NCI-H187 (cell line): Measurements from ENCODE around the gene LKAAEAR1.
"Not testable (repeated sequence)": the region's sequence is repeated elsewhere in the genome, so short reads cannot be mapped to it uniquely, and the experiment has no call there.

ENCODE experiments used
- DNase-seq, 2 experiments: peaks; one replicate each; lab custom pipeline; 2025; lab: John Stamatoyannopoulos, UW

LKAAEAR1 gene, protein sequence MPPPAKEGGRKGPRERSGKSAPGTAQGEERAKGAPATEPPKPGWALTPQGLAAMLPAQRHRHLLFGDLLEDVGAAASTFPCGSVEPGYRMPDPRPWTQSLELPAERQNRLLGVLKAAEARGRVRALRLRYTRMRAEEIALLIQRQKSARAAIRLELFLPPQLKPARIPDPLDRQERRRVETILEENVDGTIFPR

DNA sequence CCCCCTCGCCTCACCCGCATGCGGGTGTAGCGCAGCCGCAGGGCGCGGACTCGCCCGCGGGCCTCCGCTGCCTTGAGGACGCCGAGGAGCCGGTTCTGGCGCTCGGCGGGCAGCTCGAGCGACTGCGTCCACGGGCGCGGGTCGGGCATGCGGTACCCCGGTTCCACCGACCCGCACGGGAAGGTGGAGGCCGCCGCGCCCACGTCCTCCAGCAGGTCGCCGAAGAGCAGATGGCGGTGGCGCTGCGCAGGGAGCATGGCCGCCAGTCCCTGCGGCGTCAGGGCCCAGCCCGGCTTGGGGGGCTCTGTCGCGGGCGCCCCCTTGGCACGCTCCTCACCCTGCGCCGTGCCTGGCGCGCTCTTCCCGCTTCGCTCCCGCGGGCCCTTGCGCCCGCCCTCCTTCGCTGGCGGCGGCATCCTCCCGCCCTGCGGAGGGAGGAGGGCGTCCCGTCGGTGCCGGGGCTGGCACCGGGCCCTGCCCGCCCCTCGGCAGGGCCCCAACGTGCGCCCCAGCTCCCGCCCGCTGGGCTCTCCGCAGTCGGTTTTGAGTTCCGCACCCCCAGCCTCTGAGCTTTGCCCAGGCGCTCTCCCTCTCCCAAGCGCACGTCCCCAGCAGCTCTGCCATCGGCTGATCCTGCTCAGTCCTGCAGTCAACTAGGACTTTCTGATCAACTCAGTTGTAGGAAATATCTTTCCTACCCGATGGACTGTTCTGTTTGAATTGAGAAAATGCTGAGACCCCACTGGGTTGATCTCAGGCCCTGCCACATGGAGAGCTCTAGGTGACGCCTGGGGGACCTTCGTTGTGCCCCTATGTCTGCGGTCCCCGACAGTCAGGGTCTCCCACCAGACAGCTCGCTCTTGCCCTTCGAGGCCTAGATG, at the start of gene LKAAEAR1:
Gene LKAAEAR1 (minus strand): TSS at position 595 of the 881 bp plus-strand sequence. CDS start 179 bp downstream, at position 416.
- DNase-seq, result no peak

DNA sequence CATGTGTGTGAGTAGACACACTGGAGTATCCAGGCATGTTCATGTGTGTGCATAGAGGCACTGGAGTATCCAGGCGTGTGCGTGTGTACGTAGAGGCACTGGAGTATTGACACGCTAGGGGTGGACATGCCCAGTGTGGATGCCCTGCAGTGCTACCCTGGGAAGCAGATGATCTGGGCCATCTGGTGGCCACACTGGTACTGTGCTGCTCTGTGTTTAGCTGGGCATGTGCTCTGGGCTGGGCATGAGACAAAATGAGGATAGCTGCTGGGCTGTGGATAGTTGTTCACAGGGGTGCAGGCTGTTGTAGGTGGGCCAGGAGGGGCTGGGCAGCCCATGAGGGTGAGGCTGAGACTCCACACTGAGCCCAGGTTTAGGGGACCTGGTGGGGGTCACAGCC, 47.2 kb upstream of the LKAAEAR1 start:
- DNase-seq, result no peak

DNA sequence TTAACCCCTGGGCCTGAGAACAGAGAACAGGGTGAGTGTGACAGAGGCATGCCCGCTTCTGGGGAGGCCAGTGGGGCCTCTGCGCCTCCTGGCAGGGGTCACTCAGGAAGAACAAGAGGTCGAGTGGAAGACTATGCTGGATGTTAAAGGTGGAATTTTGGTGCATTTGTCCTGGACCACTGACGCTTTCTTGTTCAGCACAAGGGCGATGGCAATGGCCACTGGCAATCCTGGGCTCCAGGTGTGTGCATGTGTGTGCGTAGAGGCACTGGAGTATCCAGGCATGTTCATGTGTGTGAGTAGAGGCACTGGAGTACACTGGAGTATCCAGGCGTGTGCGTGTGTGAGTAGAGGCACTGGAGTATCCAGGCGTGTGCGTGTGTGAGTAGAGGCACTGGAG, 46.7 kb upstream of the LKAAEAR1 start:
- DNase-seq, result no peak

DNA sequence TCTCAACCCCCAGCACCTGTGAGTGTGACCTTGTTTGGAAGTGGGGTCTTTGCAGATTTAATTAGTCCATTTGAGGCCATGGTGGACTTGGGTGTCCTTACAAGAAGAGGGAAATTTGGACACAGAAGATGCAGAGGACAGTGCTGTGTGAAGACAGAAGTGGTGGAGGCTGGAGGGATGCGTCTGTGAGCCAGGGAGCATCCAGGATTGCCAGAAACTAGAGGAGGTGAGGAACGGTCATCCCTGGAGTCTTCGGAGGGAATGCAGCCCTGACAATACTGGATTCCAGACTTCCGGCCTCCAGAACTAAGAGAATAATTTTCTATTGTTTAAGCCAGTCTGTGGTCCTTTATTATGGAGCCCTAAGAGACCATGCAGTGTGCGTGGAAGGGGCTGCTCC, 46.1 kb upstream of the LKAAEAR1 start:
- DNase-seq, result no peak

DNA sequence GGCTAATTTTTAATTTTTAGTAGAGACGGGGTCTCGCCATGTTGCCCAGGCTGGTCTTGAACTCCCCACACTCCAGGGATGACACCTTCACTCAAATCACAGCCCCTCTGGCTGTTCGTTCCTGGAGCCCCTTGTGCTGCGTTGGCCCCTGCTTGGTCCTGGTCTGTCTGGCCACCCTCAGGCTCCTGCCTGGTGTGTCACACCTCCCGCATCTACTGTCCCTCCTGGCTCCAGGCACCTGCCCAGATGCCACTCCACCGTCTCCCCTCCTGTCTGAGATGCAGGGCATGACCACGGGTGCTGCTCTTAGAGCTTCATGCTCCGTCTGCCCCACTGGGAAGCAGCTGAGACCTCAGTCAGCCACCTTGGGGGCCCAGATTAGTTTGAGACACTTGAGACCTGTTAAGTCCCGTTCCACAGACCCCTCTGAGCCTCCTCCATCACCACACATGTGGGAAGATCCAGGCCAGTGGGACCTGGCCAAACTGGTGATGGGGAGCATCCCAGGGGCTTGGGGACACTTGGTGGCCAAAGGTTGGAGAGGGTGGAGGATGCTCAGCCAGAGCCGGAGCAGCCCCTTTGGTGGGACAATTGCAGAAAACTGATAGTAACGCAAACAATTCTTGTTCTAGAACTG, 45.1 kb upstream of the LKAAEAR1 start:
- no peak for DNase-seq

DNA sequence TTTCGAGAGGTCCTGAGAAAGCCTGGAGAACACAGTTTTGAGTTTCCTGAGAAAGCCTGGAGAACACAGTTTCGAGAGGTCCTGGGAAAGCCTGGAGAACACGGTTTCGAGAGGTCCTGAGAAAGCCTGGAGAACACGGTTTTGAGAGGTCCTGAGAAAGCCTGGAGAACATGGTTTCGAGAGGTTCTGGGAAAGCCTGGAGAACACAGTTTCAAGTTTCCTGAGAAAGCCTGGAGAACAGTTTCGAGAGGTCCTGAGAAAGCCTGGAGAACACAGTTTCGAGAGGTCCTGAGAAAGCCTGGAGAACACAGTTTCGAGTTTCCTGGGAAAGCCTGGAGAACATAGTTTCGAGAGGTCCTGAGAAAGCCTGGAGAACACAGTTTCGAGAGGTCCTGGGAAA, 39.3 kb upstream of the LKAAEAR1 start:
- not testable (repeated sequence) for DNase-seq

DNA sequence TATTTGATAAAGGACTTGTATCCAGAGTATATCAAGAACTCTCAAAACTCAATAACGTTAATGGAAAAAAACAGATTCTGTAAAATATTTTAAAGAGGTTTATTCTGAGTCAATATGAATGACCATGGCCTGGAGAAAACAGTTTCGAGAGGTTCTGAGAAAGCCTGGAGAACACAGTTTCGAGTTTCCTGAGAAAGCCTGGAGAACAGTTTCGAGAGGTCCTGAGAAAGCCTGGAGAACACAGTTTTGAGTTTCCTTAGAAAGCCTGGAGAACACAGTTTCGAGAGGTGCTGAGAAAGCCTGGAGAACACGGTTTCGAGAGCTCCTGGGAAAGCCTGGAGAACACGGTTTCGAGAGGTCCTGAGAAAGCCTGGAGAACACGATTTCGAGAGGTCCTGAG, 38.7 kb upstream of the LKAAEAR1 start:
- not testable (repeated sequence) for DNase-seq

DNA sequence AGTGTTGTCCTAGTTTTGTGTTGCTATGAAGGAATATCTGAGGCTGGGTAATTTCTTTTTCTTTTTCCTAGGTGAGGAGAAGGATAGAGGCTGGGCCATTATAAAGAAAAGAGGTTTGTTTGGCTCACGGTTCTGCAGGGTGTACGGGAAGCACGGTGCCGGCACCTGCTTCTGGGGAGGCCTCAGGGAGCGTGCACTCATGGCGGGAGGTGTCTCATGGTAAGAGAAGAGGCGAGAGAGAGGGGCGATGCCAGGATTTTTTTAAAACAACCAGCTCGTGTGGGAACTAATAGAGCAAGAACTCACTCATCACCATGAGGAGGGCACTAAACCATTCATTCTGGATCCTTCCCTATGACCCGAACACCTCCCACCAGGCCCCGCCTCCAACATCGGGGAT, 37.4 kb upstream of the LKAAEAR1 start:
- DNase-seq, result no peak

DNA sequence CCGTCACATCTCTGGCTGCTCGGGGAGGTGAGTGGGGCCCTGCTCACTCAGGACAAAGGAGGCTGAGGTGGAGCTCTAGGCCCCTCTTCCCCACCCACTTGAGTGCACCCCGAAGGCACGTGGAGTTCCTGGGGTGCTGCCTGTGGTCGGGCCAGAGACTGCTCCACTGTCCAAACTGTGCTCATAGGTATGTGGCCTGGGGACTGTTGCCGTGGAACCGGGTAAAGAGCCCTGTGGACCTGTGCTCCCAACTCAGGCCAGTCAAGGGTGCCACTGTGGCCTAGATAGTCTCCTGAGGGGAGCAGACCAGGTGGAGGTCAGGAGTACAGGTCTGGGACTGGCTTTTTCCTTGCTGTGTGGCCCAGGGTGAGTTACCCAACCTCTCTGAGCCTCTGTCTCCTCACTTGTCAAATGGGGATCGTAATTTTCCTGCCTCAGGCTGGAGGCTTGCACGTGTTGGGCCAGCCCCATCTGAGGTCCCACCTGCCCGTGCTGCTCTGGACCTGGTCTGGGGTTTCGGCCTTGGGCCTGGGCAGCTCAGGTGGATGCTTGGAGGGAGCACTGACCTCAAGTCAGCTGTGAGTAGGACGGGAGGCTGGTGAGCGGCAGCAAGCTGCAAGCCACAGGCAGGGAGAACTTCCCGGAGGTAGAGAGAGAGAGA, 35.6 kb upstream of the LKAAEAR1 start:
- DNase-seq, result no peak

DNA sequence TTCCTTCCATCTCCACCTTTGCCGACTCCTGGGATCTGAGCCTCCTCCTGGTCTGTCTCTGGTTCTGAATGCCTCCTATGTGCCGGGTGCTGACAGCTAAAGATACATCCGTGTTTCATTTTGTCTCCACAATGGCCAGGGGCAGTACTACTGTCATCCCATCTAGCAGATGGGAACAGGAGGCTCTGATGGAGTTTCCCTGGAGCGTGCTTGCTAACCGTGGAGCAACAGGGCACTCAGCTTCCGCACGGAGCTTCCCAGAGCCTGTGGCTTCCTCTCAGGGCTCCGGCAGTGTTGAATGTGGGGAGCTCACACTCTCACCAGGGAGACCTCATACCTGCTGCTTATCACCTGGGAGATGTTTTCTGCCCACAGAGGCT, 35.1 kb upstream of the LKAAEAR1 start:
- no peak for DNase-seq

DNA sequence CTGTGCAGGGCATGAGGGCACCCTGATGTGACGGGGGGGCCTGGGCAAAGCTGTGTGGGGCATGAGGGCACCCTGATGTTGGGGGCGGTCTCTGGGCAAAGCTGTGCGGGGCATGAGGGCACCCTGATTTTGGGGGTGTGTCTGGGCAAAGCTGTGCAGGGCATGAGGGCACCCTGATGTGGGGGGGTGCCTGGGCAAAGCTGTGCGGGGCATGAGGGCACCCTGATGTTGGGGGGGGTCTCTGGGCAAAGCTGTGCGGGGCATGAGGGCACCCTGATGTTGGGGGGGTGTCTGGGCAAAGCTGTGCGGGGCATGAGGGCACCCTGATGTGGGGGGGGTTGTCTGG, 33.2 kb upstream of the LKAAEAR1 start:
- not testable (repeated sequence) for DNase-seq

DNA sequence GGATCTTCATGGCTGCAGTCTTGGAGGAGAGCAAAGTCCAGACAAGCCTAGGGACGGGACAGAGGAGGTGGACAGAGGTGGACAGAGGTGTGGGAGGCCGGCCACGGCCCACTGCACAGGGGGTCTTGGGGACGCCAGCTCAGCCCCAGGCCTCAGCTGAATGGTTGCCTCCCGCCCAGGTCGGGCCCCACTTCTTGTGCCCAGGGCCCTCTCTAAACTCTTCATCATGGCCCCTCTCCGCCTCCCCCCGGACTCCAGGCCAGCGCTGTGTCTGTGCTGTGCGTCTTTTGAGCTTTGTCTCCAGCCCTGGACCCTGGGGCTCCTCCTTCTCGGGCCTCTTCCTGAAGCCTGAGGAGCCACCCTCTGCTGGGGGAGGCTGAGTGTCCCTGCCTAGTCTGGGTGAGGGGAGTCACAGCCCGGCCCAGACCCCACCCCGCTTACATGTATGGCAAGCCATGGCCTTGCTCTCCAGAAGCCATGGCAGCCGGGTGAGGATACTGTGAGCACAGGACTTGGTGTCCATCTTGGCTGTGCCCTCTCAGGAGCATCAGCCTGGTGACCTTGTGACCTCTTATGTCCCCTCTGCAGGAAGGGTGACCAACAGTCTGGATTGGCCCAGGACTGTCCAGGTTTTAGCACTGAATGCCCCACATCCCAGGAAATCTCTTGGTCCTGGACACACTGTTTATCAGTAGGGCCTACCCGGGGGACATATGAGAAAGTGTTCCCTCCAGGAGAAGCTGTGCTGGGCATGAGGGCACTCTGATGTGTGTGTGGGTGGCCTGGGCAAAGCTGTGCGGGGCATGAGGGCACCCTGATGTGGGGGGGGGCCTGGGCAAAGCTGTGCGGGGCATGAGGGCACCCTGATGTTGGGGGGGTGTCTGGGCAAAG, 32.6 kb upstream of the LKAAEAR1 start:
- no peak for DNase-seq

DNA sequence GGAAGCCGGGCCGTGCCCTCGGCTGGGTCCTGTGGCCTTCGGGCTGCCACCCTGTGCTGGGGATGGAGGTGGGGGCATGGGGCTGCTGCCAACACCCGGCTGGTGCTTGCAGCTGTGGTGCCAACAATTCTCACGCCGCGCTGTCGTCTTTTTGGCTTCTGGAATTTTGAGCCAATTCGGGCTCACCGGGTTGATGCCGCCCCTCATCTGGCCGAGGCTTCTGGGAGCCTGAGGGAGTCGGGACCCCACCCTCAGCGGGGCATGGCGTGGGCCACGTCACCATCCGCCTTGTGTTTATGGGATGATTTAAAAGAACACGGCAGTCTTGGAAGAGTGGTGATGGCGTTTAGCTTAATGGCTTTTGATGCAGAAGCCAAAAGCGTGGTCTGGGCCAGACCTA, 31.8 kb upstream of the LKAAEAR1 start:
- DNase-seq, result no peak

DNA sequence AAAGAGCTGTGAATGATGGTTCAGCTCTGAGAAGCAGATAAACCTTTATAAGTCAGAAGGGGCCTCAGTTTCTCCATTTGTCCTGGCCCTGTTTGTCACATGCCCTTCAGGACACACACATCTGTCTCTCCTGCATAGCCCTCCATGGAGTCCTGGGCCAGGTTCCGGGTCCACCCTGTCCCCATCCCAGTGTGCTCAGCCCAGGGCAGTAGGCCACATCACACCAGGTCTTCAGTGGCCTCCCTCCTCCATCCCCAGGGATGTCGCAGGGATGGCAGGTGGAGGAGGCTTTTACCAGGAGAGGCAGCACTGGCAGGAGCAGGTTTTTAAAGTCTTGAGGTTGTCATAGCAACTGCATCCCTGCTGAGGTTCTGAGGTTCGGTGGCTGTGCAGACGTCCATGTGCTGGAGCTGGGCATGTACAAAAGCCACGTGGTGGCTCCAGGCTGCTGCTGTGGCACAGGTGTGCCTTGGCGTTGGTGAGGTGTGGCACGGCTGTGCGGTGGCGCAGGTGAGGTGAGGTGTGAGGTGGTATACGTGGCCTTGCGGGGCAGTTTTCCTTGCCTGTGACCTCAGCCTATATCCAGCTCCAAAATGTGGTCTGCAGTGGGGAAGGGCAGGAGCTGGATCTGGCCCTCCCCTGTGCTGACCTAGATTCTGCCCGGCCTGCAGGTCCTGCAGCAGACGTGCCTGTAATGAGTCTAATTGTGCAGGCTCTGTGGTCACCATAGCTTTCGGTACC, 31.1 kb upstream of the LKAAEAR1 start:
- DNase-seq, result peak; percentile 20 to 45

DNA sequence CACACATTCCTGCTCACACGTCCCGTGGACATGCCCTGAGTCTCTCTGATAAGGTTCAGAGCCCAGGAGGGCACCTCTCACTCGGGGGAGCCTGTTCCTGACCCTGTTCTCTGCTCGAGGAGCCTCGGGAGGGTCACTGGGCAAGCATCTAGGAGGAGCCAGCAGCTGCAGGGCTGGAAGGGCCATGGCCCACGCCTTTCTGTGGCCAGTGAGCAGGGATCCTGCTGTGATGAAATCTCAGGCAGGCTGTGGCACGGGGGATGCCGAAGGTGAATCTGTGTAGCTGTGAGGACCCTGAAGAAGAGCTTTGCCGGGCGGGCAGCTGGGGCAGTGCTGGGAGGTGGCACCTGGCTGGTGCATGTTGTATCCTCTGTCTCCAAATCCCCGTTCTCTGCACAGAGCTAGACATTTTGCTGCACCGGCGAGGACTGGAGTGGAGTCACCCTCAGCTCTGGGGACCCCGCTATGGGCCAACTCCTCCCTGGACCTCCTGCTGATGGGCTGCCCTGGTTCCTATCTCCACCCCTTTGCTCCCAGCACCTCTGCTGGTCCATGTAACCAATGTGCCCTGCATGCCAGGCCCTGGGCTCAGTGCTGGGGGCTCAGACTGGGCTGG, 30.3 kb upstream of the LKAAEAR1 start:
- DNase-seq, result no peak

DNA sequence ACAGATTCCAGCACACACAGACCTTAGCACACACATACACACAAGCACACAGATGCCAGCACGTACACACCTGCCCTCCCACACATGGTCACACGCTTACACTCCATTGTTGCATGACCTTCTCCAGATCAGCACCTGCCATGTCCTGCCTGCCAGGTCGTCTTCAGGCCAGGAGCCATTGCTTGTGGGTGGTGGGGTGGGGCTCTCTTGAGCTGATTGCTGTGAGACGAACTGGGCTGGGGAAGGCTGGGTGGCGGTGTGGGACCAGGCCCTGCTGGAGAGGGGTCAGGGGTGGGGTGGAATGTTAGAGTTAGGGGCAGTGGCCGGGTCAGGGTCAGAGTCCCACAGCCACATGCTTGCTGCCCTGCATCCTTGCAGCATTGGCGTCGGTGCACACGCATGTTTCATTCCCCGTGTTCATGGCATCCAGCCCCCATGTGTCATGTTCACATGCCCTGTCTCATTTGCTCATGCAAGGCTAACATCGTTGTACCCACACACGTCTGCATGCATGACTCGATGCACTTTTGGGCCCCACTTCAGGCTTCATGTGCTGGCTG, 29.7 kb upstream of the LKAAEAR1 start:
- DNase-seq, result no peak

DNA sequence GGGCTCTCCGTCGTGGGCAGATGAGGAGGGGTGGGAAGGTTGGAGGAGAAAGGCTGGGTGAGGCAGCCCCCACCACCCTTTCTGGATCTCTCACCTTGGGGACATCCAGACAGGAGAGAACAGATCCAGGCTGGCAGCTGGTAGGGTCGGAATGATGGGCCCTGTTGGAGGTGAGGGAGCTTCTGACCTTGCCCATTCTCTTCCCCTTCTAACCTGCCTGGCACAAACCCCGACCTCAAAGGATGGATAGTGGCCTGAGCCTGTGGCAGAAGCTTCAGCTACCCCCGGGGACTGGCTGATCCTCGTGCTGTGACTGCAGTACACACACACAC, 29.2 kb upstream of the LKAAEAR1 start:
- DNase-seq, result no peak

DNA sequence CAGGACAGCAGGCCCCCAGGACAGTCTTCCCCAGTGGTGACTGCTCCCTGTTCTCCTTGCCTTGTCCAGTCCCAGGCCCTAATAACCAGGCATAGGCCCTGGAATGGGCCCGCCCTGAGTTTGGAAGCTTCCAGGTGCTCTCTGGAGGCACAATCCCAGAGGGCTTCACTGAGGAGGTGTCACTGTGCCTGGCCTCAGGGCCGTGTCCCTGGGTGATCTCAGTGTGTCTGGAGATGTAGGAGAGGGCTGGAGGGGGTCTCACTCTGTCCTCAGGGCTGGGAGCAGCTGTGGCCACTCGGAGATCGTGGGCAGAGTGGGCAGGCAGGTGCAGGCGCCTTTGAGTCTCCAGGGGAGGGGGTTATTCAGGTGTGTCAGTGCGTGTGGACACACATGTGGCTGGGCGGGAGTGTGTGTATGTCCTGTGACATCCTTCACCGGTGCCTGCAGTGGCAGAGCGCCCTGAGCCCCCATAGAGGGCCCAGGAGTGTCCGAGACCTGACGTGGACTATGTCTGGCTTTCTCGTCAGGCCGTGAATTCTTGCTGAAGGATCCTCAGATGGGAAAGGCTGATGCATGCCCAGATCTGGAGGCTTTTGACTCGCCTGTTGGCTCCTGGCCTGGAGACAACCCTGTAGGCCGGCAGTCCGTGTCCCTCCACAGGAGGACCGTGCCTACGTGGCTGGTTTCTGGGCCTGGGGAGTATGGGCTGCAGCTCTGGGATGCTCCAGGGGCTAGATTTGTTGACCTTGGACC, 28.7 kb upstream of the LKAAEAR1 start:
- DNase-seq, result no peak

DNA sequence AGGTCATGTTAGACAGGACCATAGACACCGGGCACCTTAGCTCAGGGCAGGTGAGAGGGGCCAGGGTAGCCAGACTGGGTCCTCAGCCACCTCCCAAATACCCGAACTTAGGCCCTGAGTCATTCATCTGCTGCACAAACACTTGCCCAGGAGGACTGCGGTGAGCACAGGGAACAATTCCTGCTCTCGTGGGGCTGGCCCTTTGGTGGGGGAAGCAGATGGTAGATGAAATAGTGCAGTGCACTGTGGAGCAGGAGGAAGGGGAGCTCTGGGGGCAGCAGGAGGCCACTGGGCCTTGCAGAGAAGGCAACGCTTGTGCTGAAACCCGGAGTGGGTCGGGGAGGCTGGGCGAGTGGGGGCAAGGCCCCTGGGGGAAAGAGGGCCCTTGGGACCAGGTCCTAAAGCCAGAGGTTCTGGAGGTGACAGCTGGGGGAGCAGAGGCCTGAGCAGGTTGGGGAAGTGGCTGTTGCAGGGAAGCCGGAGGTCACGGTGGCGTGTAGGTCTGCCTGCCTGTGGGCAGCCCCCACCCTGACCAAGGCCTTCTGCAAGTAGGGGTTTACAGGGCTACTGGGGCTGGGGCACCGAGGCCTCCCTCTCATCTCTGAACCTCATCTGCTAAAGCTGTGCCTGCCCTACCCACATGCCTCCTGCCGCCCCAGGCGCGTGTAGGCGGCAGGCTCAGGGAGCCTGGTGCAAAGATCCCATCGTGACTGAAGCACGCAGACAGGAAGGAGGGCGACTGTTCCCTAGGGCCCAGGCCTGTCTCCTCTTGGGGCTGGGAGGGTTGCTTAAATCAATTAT, 27.8 kb upstream of the LKAAEAR1 start:
- no peak for DNase-seq
